GM21786 (cell line): Measurements from ENCODE around the gene THRSP.
"Not testable (repeated sequence)": the region's sequence is repeated elsewhere in the genome, so short reads cannot be mapped to it uniquely, and the experiment has no call there.

ENCODE experiments used
- ATAC-seq: cut with Tn5 transposase; IDR thresholded peaks from one replicate; pipeline ENCODE4 v1.9.1; 2021; ENCODE audit not compliant: unreplicated experiment

The THRSP gene, protein sequence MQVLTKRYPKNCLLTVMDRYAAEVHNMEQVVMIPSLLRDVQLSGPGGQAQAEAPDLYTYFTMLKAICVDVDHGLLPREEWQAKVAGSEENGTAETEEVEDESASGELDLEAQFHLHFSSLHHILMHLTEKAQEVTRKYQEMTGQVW

DNA sequence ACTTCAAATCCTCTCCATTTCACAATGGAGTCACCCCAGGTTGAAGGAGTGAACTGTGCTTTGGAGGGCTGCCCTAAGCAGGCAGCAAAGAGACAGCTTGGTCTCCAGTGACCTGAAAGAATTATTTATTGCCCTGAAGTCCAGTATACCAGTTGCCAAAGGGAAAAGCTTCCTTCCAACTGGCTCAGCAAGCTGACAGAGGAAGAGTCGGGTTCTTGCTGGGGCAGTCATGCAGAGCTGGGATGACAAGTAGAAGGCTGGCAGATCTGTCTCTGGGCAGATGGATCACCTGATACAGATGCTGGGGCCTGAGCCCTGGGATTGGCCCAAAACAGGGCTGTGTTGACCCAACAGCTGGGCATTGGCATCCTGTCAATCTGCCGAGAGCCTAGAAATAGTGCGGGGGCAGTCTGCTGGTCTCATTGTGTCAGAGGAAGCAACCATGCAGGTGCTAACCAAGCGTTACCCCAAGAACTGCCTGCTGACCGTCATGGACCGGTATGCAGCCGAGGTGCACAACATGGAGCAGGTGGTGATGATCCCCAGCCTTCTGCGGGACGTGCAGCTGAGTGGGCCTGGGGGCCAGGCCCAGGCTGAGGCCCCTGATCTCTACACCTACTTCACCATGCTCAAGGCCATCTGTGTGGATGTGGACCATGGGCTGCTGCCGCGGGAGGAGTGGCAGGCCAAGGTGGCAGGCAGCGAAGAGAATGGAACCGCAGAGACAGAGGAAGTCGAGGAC, at the start of gene THRSP:
Gene THRSP (plus strand): TSS at position 422 of the 742 bp plus-strand sequence. CDS start 21 bp downstream, at position 443.
- ATAC-seq, result no peak

DNA sequence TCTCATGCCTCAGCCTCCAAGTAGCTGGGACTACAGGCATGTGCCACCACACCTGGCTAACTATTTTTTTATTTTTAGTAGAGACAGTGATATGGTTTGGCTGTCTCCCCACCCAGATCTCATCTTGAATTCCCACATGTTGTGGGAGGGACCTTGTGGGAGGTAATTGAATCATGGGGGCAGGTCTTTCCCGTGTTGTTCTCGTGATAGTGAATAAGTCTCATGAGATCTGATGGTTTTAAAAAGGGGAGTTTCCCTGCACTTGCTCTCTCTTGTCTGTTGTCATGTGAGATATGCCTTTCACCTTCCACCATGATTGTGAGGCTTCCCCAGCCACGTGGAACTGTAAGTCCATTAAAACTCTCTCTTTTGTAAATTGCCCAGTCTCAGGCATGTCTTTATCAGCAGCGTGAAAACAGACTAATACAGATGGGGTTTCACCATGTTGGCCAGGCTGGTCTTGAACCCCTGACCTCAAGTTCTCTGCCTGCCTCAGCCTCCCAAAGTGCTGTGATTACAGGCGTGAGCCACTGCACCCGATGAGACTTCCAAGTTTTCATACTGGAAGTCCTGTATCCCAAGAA, 48.6 kb upstream of the THRSP start:
- not testable (repeated sequence) for ATAC-seq

DNA sequence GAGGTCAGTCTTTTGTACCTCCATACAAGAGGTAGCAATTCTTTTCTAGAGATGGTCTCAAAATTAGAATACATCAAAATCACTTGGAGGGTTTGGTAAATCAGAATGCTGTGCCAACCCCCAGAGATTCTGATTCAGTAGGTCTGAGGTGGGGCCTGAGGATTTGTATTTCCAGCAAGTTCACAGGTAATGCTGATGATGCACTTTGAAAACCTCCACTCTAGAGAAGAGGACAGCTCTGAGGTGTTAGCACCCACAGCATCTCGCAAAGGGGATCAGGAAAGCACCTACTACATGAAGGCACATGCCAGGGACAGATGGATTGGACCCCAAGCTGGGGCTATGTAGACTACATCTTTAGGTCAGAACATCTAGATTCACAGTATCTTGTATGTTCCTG, 47.8 kb upstream of the THRSP start:
- ATAC-seq, result no peak

DNA sequence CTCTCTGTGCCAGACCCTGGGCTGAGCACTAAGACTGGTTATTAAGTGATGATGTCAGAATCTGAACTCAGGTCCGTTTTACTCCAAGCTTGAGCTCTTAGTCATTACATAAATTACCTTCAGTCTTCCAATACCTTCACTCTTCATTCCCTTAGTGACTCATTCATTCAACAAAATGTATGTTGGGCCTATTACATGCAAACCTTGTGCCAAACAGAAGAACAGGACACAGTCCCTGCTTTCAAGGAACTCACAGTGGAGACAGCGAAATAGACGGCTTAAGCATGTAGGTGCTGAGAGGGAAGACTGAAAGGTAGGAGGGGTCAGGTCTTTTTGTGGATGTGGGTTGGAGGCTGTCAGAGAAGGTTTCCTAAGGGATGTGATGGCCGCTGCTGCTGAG, 43.9 kb upstream of the THRSP start:
- no peak for ATAC-seq

DNA sequence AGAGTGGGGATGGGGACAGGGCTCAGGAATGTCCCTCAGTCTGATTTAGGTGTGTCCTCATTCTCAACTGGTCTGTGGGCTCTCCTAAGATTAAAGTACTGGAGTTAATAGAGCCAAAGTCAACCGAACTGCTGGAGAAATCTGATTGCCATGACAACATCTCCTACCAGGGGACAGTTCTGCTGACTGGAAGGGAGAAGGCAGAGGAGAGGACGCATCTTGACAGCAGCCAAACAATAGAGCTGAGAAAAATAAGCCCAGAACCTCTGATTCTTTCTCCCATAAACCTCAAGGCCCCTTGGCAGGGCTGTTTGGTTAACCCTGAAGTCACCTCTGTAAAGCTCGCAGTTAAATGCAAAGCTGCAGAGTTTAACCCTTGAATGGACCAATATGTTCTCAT, 43.4 kb upstream of the THRSP start:
- no peak for ATAC-seq

DNA sequence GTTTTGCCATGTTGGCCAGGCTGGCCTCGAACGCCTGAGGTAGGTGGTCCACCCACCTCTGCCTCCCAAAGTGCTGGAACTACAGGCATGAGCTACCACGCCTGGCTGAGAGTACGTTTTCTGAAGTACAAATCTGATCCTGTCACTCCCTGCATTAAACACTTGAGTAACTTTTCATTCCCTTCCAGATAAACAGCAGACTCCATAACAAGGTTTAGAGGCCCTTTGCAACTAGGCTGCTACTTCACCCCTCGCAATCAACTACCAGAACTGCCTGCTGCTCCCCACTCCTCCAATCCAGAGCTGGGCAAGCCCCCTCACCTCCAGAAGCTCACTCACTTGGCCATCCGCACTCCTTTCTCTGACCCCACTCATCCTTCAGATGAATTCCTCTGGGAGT, 42.0 kb upstream of the THRSP start:
- ATAC-seq, result no peak

DNA sequence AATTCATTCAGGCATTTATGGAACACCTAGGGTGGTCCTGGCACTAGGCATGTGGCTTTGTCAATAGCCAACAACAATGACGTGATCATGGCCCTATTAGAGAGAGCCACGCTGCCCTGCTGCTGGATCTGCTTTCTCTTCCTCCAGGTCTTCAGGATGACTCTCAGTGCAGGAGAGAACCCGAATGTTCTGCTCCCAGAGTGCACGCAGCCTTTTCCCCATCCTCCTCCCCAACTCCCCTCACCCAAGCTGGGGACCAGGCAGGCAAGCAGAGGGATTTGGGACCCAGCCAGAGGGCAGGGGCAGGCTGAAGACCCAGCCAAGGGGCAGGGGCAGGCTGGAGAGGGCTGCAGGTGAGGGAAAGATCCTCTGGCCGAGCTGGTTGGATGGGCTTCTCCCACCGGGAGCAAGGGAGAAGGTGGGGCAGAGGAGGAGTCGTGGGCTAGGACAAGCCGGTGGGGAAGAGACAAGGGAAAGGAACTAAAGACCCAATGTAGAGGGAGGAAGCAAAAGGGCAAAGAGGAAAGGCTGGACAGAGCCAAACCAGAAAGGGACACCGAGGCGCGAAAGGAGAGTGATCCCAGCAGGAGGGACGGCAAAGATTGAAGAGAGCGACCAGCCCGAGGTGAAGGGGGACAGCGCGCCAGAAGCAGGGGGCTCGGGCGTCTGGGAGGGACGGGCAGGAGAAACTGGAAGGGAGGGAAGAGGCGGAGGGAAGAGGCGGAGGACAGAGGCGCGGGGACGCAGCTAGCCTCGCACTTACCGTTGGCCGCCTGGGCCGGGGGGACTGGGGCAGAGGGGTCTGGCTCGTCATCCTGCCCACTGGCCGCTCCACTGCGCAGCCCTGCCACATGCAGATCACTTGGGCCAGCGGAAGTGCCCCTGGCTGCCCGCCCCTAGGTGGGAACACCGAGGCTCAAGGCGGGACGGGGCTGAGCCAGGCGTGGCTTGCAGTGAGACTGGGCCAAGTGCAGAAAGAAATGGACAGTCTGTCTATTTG, 41.0 kb upstream of the THRSP start, which contains the start of gene KCTD14:
Gene KCTD14 (minus strand): TSS at position 880 of the 1,000 bp plus-strand sequence. CDS start 27 bp downstream, at position 853.
- ATAC-seq, result no peak

DNA sequence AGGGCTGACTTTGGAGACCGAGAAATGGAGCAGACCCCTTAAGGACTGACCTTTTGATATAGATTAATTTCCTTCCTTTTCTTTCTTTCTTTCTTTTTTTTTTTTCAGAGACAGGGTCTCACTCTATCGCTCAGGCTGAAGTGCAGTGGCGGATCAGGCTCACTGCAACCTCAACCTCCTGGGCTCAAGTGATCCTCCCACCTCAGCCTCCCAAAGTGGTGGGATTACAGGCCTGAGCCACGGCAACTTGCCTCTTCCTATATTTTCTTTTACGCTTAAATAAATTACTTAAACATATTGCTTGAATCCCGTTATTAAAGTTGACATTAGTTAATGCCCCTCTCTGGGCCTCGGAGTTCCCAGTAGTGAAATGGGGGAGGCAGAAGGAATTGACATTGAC, 40.2 kb upstream of the THRSP start:
- ATAC-seq, result no peak

GRCh38 chr11:78025378-78025777, 38.3 kb upstream of the THRSP start:
- ATAC-seq, result no peak

GRCh38 chr11:78027759-78028158, 35.9 kb upstream of the THRSP start:
- ATAC-seq, result no peak

GRCh38 chr11:78028423-78028822, 35.2 kb upstream of the THRSP start:
- ATAC-seq, result not testable (repeated sequence)

DNA sequence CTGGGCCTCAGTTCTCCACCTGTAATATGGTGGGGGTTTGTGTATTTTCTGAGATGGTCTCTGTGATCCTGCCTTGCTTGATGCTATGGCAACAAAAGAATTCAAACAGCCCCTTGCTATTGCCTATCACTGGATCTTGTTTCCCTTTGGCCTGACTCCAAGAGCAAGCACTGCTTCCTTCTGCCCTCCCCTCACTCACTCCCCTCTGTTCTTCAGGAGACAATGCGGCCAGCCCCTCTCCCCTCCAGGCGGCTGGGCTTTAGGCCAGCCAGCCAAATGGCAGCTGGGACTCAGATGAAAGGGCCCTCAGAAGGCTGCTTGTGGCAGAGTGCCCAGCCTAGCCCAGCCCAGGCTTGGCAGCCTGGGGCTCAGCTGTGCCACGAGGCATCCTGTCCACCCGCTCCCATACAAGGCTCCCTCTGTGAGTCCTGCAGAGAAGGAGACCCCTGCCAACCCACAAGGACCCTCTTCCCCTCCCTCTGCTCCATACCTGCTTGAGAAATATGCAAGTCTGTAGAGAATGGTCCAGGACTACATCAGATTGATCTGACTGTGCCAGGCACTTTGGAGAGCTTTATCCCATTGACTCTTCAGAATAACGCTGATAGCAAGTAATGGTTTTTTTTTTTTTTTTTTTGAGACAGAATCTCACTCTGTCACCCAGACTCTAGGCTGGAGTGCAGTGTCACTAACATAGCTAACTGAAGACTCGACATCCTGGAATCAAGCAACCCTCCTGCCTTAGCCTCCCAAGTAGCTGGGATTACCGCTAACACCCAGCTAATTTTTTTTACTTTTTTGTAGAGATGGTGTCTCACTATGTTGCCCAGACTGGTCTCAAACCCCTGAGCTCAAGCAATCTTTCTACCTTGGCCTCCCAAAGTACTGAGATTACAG, 33.0 kb upstream of the THRSP start:
- no peak for ATAC-seq

DNA sequence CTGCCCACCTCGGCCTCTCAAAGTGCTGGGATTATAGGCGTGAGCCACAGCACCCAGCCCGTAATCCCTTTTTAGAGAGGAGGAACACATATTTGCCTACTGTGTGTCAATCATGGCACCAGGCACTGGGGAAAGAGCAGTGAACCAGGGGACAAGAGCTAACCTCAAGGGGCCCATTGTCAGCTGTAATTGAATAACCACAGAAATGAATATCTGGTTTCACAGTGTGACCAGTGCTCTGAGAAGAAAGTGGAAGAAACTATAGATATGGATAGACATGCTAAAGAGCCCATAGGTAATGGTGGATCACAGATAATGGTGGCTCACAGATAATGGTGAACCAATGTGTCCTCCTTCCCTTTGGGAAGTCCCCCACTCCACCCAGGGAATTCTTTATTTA, 32.0 kb upstream of the THRSP start:
- ATAC-seq, result no peak

GRCh38 chr11:78032090-78032489, 31.6 kb upstream of the THRSP start:
- no peak for ATAC-seq

DNA sequence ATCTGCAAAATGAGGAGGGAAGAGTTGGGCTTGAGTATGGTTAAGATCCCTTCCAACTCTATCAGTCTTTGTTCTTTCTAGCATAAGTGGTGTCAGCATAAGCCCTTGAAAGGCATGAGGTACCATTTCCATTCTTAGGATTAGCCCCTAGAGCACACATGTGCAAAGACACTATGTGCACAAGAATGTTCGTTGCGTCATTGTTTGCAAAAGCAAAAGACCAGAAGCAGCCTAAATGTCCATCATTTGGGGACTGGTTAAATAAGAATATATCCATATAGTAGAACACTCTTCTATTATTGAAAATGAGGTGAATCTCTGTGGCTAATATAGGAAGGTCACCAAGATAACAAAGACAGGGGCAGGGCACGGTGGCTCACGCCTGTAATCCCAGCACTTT, 30.6 kb upstream of the THRSP start:
- ATAC-seq, result no peak

GRCh38 chr11:78034623-78035022, 29.0 kb upstream of the THRSP start:
- ATAC-seq, result no peak

GRCh38 chr11:78036313-78036712, 27.3 kb upstream of the THRSP start:
- no peak for ATAC-seq

GRCh38 chr11:78037056-78037455, 26.6 kb upstream of the THRSP start:
- no peak for ATAC-seq

GRCh38 chr11:78037825-78038620, 25.6 kb upstream of the THRSP start:
- no peak for ATAC-seq
